GM19452 (cell line): ENCODE results near the gene SULT4A1.

ENCODE experiments used
- ATAC-seq: cut with Tn5 transposase; IDR thresholded peaks from one replicate; pipeline ENCODE4 v1.9.1; 2021; ENCODE audit not compliant: unreplicated experiment

Gene SULT4A1

GRCh38 chr22:43861529-43861928 lies 784 bp downstream of the SULT4A1 start:
- ATAC-seq: no peak

- no peak for ATAC-seq
Observed at GRCh38 chr22:43860831-43861230, 1.5 kb downstream of the SULT4A1 start.

GRCh38 chr22:43860126-43860525 lies 2.2 kb downstream of the SULT4A1 start:
- no peak for ATAC-seq

- no peak for ATAC-seq
Observed at GRCh38 chr22:43859621-43860020, 2.7 kb downstream of the SULT4A1 start.

- ATAC-seq: no peak
Observed at GRCh38 chr22:43859176-43859575, 3.1 kb downstream of the SULT4A1 start.

GRCh38 chr22:43858156-43858895 lies 4.0 kb downstream of the SULT4A1 start:
- no peak for ATAC-seq

GRCh38 chr22:43857367-43857766 lies 4.9 kb downstream of the SULT4A1 start:
- no peak for ATAC-seq

GRCh38 chr22:43855431-43855830 lies 6.9 kb downstream of the SULT4A1 start:
- ATAC-seq: no peak

- no peak for ATAC-seq
Observed at GRCh38 chr22:43854786-43855271, 7.5 kb downstream of the SULT4A1 start.

GRCh38 chr22:43854121-43854785 lies 8.1 kb downstream of the SULT4A1 start:
- ATAC-seq: no peak

- ATAC-seq: no peak
Observed at GRCh38 chr22:43853328-43853931, 8.9 kb downstream of the SULT4A1 start.

GRCh38 chr22:43852573-43853327 lies 9.6 kb downstream of the SULT4A1 start:
- no peak for ATAC-seq

- no peak for ATAC-seq
Observed at GRCh38 chr22:43851979-43852307, 10.4 kb downstream of the SULT4A1 start.

GRCh38 chr22:43851058-43851978 lies 11.0 kb downstream of the SULT4A1 start:
- ATAC-seq: no peak

GRCh38 chr22:43850529-43850928 lies 11.8 kb downstream of the SULT4A1 start:
- ATAC-seq: no peak

- no peak for ATAC-seq
Observed at GRCh38 chr22:43849731-43850130, 12.6 kb downstream of the SULT4A1 start.

- ATAC-seq: no peak
Observed at GRCh38 chr22:43848366-43849171, 13.7 kb downstream of the SULT4A1 start.

- no peak for ATAC-seq
Observed at GRCh38 chr22:43847376-43848289, 14.7 kb downstream of the SULT4A1 start.

- ATAC-seq: no peak
Observed at GRCh38 chr22:43846966-43847365, 15.3 kb downstream of the SULT4A1 start.
